Neural crest cell (in vitro differentiated cells): Measurements from ENCODE around the gene SPATA6L. TPM values are rescaled to one million over a fixed set of nuclear protein-coding genes. Genes with fewer than 3 reads are reported as not detected.

Experiments
- DNase-seq: peaks from one replicate; pipeline ENCODE4 v3.0.0; 2021; ENCODE audit warnings: low read depth, mixed read lengths, low spot score
- H3K27ac Mint-ChIP-seq: one replicate; pipeline ENCODE4 v1.8.0; 2021; ENCODE audit warnings: mild to moderate bottlenecking, mixed read lengths; ENCODE audit not compliant: unreplicated experiment
- H3K27me3 Mint-ChIP-seq: 2 replicates; pipeline ENCODE4 v1.8.0; 2021; ENCODE audit warnings: low read depth, mild to moderate bottlenecking, mixed read lengths
- H3K36me3 Mint-ChIP-seq: 2 replicates; pipeline ENCODE4 v1.8.0; 2021; ENCODE audit warnings: low read depth, mild to moderate bottlenecking, mixed read lengths
- H3K4me1 Mint-ChIP-seq: 2 replicates; pipeline ENCODE4 v1.8.0; 2021; ENCODE audit warnings: mixed read lengths
- H3K4me3 Mint-ChIP-seq: one replicate; pipeline ENCODE4 v1.8.0; 2021; ENCODE audit warnings: mild to moderate bottlenecking, mixed read lengths
- H3K9me3 Mint-ChIP-seq: 2 replicates; pipeline ENCODE4 v1.8.0; 2021; ENCODE audit warnings: mixed read lengths
- total RNA-seq: library from RNA; stranded (reverse); gene quantifications from 2 replicates; pipeline ENCODE4 v1.2.1, GENCODE V29; 2021
- TF ChIP-seq, protein P1 (sequence below): fragments of 200-600 bp; sonication (generic); conservative IDR thresholded peaks from 2 replicates; pipeline ENCODE4 v1.5.0; 2021; ENCODE audit warnings: antibody characterized with exemption, mild to moderate bottlenecking

The SPATA6L gene
- total RNA-seq, 1 donor from 2014 or later, result 0.44 TPM

DNA sequence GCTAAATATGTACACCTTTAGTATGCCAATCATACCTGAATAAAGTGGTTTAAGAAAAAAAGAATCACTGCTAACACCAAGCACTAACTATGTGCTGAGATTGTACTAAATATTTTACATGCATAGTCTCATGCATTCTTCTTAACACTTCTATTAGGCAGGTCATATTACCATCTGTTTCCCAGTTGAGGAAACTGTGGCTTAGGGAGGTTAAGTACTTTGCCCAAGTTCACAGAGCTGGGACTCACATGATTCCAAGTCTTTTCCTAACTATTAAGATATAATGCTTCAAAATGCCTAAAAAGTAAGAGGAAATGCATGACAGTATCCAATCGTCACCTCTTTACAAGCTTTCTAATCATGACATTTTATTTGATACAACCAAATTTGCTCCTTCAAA, 73.4 kb downstream of the SPATA6L start:
- TF ChIP-seq, protein P1, sequence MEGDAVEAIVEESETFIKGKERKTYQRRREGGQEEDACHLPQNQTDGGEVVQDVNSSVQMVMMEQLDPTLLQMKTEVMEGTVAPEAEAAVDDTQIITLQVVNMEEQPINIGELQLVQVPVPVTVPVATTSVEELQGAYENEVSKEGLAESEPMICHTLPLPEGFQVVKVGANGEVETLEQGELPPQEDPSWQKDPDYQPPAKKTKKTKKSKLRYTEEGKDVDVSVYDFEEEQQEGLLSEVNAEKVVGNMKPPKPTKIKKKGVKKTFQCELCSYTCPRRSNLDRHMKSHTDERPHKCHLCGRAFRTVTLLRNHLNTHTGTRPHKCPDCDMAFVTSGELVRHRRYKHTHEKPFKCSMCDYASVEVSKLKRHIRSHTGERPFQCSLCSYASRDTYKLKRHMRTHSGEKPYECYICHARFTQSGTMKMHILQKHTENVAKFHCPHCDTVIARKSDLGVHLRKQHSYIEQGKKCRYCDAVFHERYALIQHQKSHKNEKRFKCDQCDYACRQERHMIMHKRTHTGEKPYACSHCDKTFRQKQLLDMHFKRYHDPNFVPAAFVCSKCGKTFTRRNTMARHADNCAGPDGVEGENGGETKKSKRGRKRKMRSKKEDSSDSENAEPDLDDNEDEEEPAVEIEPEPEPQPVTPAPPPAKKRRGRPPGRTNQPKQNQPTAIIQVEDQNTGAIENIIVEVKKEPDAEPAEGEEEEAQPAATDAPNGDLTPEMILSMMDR, result no peak
- H3K9me3 Mint-ChIP-seq, result no peaks in the 10 kb centered on the region
- no peak overlapping the region for H3K27ac Mint-ChIP-seq
- no peak for DNase-seq
- no peak overlapping the region for H3K4me3 Mint-ChIP-seq
- peaks cover 2% of the 10 kb centered on the region for H3K27me3 Mint-ChIP-seq
- H3K36me3 Mint-ChIP-seq, result no peaks in the 10 kb centered on the region
- peaks cover 10% of the 10 kb centered on the region for H3K4me1 Mint-ChIP-seq

DNA sequence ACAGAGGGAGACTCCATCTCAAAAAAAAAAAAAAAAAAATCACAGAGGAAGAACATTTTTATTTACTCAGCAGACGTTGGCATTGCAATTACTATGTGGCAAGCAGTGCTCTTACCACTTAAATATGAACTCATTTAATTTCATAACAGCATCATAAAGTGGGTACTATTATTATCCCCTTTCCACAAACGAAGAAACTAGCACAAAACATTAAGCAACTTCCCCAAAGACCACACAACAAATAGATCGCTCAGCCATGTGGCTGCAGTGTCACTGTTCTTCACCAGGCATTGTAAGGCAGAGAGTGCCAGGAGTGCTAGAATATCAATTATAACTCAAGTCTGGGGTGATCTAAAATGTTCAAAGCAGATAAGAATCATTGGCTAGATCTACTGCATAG, 74.0 kb downstream of the SPATA6L start:
- TF ChIP-seq, protein P1, result no peak
- no peak for DNase-seq
- Mint-ChIP-seq H3K4me3 (no peak overlapping the region), H3K36me3 (no peaks in the 10 kb centered on the region), H3K27ac (no peak overlapping the region), H3K27me3 (peaks cover 2% of the 10 kb centered on the region), H3K9me3 (no peaks in the 10 kb centered on the region), H3K4me1 (peaks cover 10% of the 10 kb centered on the region)

GRCh38 chr9:4591123-4591500, 75.2 kb downstream of the SPATA6L start:
- no peak for DNase-seq
- TF ChIP-seq, protein P1, result no peak
- H3K4me1 Mint-ChIP-seq, result peaks cover 2% of the 10 kb centered on the region
- no peak overlapping the region for H3K27ac Mint-ChIP-seq
- no peaks in the 10 kb centered on the region for H3K36me3 Mint-ChIP-seq
- H3K27me3 Mint-ChIP-seq, result peaks cover 2% of the 10 kb centered on the region
- H3K4me3 Mint-ChIP-seq, result no peak overlapping the region
- no peaks in the 10 kb centered on the region for H3K9me3 Mint-ChIP-seq

DNA sequence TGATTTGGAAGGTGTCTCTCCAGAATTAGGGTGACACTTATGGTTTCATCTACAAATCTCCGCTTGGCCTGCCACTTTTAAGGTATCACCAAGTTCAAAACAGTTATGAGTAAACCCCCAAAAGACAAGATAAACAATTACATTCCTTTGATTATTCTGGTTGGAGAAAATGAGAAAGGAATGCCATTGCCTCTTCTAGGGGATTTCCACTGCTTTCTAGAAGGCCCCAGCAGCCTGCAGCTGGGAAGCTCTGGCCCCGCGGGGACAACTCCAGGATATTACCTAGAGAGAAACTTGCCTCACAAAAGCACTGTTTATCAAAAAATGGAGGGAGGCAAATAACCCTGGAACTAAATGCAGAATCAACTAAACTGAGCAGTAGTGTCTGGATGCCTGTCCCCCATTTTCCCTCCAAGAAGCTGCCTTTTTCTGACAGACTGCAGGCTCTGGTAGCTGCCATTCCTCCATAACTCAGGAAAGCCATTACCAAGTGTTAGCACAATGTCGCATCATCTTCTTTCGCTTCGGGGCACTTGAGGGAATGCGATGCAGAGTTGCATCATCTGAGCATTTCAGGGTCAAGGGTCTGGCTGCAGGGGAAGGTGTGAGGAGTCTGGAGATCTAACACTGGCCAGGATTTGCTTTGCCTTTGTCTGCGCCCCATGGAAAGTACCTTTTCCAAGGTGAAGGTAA, 75.7 kb downstream of the SPATA6L start:
- Mint-ChIP-seq H3K9me3 (no peaks in the 10 kb centered on the region), H3K4me3 (no peak overlapping the region), H3K4me1 (no peaks in the 10 kb centered on the region), H3K27ac (no peak overlapping the region), H3K27me3 (peaks cover 2% of the 10 kb centered on the region), H3K36me3 (no peaks in the 10 kb centered on the region)
- DNase-seq, result no peak
- TF ChIP-seq, protein P1, result no peak

GRCh38 chr9:4588721-4589120, 77.6 kb downstream of the SPATA6L start:
- H3K27ac Mint-ChIP-seq, result no peak overlapping the region
- TF ChIP-seq, protein P1, result no peak
- H3K4me1 Mint-ChIP-seq, result no peaks in the 10 kb centered on the region
- H3K4me3 Mint-ChIP-seq, result no peak overlapping the region
- H3K9me3 Mint-ChIP-seq, result no peaks in the 10 kb centered on the region
- no peaks in the 10 kb centered on the region for H3K36me3 Mint-ChIP-seq
- H3K27me3 Mint-ChIP-seq, result peaks cover 2% of the 10 kb centered on the region
- DNase-seq, result no peak
